Measurements from ENCODE around the gene TFF2. TPM values are rescaled to one million over a fixed set of nuclear protein-coding genes. Genes with fewer than 3 reads are reported as not detected.

Gene TFF2
- total and polyA plus RNA-seq, 2 of the 4 experiments (the other 2 are of a cell fraction): not detected

DNA sequence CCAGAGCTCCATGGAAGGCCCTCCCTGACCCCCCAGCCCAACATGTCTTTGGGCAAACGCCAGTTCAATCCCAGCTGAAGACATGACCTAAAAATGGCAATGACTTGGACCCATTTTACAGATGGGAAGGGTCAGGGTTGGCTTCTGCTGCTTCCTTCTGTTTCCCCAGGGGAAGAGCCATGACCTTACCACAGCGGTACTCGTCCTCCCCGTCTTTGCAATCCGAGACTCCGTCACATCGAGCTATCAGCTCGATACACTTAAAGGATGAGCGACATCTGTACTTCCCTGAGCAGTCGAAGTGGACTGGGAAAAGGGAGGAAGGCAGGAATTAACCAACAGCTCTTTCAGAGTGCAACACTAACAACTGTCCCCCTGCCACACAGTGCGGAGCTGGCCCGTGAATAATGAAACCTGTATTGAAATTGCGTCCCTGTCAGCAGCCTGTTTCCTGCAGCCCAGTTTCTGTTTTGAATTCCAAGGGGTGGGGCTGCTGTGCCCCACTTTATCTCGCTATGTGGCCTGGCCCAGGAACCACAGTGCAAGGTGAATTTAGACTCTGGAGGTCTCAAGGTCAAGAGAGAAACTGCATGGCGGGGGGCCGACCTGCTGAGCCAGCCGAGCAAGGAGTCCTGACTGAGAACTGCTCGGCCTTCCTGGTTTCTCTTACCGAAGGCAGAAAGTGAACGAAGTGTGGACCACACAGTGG, 38.1 kb upstream of the TFF2 start:
- no peak overlapping the region for H3K4ac ChIP-seq (ENCODE audit: low read depth, low read length)
- H3K79me1 ChIP-seq (ENCODE audit: low read depth in 1 of 2, low read length in 2 of 2): no peaks in the 10 kb centered on the region
- H3K4me2 ChIP-seq (ENCODE audit: low read depth, low read length): no peak overlapping the region
- no peak for TF ChIP-seq RFX5 (IDR thresholded peaks at IDR 0.05; ENCODE audit: low read depth, low read length)
- TF ChIP-seq CEBPB (IDR thresholded peaks at IDR 0.05; ENCODE audit: low read depth, low read length): no peak
- no peak for TF ChIP-seq MAFK (IDR thresholded peaks at IDR 0.05; ENCODE audit: low read depth, low read length)
- TF ChIP-seq, protein P1, sequence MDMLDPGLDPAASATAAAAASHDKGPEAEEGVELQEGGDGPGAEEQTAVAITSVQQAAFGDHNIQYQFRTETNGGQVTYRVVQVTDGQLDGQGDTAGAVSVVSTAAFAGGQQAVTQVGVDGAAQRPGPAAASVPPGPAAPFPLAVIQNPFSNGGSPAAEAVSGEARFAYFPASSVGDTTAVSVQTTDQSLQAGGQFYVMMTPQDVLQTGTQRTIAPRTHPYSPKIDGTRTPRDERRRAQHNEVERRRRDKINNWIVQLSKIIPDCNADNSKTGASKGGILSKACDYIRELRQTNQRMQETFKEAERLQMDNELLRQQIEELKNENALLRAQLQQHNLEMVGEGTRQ (IDR thresholded peaks at IDR 0.05; ENCODE audit: low read depth, low read length): no peak
- no peak for TF ChIP-seq NFE2L2 (IDR thresholded peaks at IDR 0.05; ENCODE audit: low read depth, low read length)
- POLR2A ChIA-PET (ENCODE audit: unreplicated experiment): no interaction called here
- no peak overlapping the region for H3K18ac ChIP-seq (ENCODE audit: low read depth, low read length)
- peaks cover 35% of the 10 kb centered on the region for H3K27me3 ChIP-seq (ENCODE audit: control insufficient read depth, insufficient read depth, low read length)
- H4K91ac ChIP-seq (ENCODE audit: insufficient read depth, low read depth, low read length): no peak overlapping the region
- no peak overlapping the region for H2BK20ac ChIP-seq (ENCODE audit: low read depth, low read length)
- H4K5ac ChIP-seq (ENCODE audit: low read depth, low read length): no peak overlapping the region
- H2AFZ ChIP-seq (replicated peaks; ENCODE audit: low read length, poor library complexity): no peak overlapping the region
- H3K9me1 ChIP-seq (ENCODE audit: insufficient read depth, low read length): no peaks in the 10 kb centered on the region
- H2BK5ac ChIP-seq (ENCODE audit: low read depth, low read length, poor library complexity, severe bottlenecking): no peak overlapping the region
- BruUV-seq (replicated peaks): no TSS peak
- in situ Hi-C loops (cut with MboI; ENCODE audit: low sequenced_read_pairs): no loop called here
- no peak overlapping the region for H3K4me3 ChIP-seq (ENCODE audit: insufficient read depth, low read depth, low read length)
- intact Hi-C loops (cut with micrococcal nuclease): no loop called here
- no peak overlapping the region for H3K56ac ChIP-seq (ENCODE audit: extremely low read depth, insufficient read depth, low read length)
- no CpG with 5 or more reads among the region's 20 CpGs for WGBS, 2 experiments (ENCODE audit: extremely low coverage in 2 of 2, insufficient read length in 1 of 2)
- H3K9me3 ChIP-seq (ENCODE audit: control insufficient read depth, insufficient read depth, low read length): no peaks in the 10 kb centered on the region
- no peak overlapping the region for H3K23ac ChIP-seq (ENCODE audit: low read depth, low read length)
- H2AK9ac ChIP-seq (replicated peaks; ENCODE audit: low read depth, low read length, poor library complexity): no peak overlapping the region
- dilution Hi-C loops (cut with HindIII; ENCODE audit: low sequenced_read_pairs, unreplicated experiment): no loop called here
- no peak overlapping the region for H3K9ac ChIP-seq (ENCODE audit: low read depth, low read length)
- no peak overlapping the region for H2AK5ac ChIP-seq (ENCODE audit: low read depth, low read length)
- CTCF ChIA-PET: interaction anchor here (0.5 kb wide), 1 partner anchor 11 kb away, joined by 4 read pairs; no protein-coding TSS in a partner anchor
- H2BK120ac ChIP-seq (ENCODE audit: low read depth, low read length): no peak overlapping the region
- no peak overlapping the region for H4K8ac ChIP-seq (ENCODE audit: low read depth in 2 of 2, low read length in 2 of 2)
- H3K27ac ChIP-seq (ENCODE audit: insufficient read depth, low read length): no peak overlapping the region
- H3K14ac ChIP-seq (replicated peaks; ENCODE audit: low read depth, low read length): no peak overlapping the region
- H2BK15ac ChIP-seq (ENCODE audit: low read depth, low read length): no peak overlapping the region
- ATAC-seq (ENCODE audit: low read depth): no peak
- H3K4me1 ChIP-seq (ENCODE audit: control insufficient read depth, insufficient read depth, low read length): no peaks in the 10 kb centered on the region
- DNase-seq: no peak
- H3K36me3 ChIP-seq (ENCODE audit: control insufficient read depth, insufficient read depth, low read length): no peaks in the 10 kb centered on the region
- no peaks in the 10 kb centered on the region for H4K20me1 ChIP-seq (ENCODE audit: insufficient read depth, low read length)
